HepG2 (cell line): ENCODE data around the gene SLC13A3. TPM values are rescaled to one million over a fixed set of nuclear protein-coding genes. Genes with fewer than 3 reads are reported as not detected.

Experiments used
- ATAC-seq: fragments of 200-7000 bp; cut with Tn5 transposase; 3 replicates; pipeline ENCODE4 v1.9.1; 2020; ENCODE audit warnings: mild to moderate bottlenecking, moderate library complexity
- BruUV-seq: library from RNA; stranded (reverse); fragments of 400-500 nt; replicated peaks from 2 replicates; lab custom pipeline; 2021; lab: Mats Ljungman, UMichigan
- CTCF ChIA-PET: fragments of 300-600 bp; formaldehyde crosslinking; extraction: SDS; loops from one replicate; lab custom pipeline; 2021; ENCODE audit warnings: low total read pairs, inconsistent platforms, low intra/inter-chr PET ratio; lab: Yijun Ruan, JAX
- POLR2A ChIA-PET: fragments of 350-600 bp; sonication (Branson Sonifier 250); formaldehyde crosslinking; loops from one replicate; lab custom pipeline; 2020; ENCODE audit warnings: antibody characterized with exemption, inconsistent platforms; lab: Yijun Ruan, JAX
- DNase-seq: peaks from one replicate; pipeline ENCODE4 v3.0.0-alpha.2; 2015; ENCODE audit warnings: low spot score
- FAIRE-seq: peaks from 3 replicates; lab custom pipeline; 2011; peaks lifted over from hg19 to GRCh38; lab: Jason Lieb, UNC
- H2AFZ ChIP-seq: one replicate; pipeline ENCODE4 v1.6.1; 2011; ENCODE audit warnings: low read length, inconsistent platforms
- H3K27ac ChIP-seq: fragments of 300-600 bp; 3 replicates; pipeline ENCODE4 v1.8.0; 2011; ENCODE audit warnings: mixed run types, mild to moderate bottlenecking, mixed read lengths, low read length, inconsistent platforms; ENCODE audit not compliant: insufficient read depth; ENCODE audit errors: extremely low read length
- H3K27me3 ChIP-seq, 2 experiments: fragments of 200-600 bp in 1 of 2; 2 replicates in 1 of 2; 3 replicates in 1 of 2; pipeline versions ENCODE4 v1.6.0 to v1.8.0; 2011; ENCODE audit warnings: low read length in 2 of 2, mild to moderate bottlenecking in 2 of 2, moderate library complexity in 2 of 2, inconsistent platforms in 1 of 2; ENCODE audit not compliant: insufficient read depth in 2 of 2, control insufficient read depth in 1 of 2
- H3K36me3 ChIP-seq, 2 experiments: fragments of 200-600 bp in 1 of 2; replicated peaks in 1 of 2; 2 replicates in 1 of 2; 3 replicates in 1 of 2; pipeline versions ENCODE4 v1.5.1 to v1.8.0; 2011; ENCODE audit warnings: low read length in 2 of 2, inconsistent platforms in 1 of 2; ENCODE audit not compliant: insufficient read depth in 2 of 2, control insufficient read depth in 1 of 2
- H3K4me1 ChIP-seq: 2 replicates; pipeline ENCODE4 v1.5.1; 2012; ENCODE audit warnings: low read length, inconsistent platforms; ENCODE audit not compliant: insufficient read depth
- H3K4me2 ChIP-seq: 2 replicates; pipeline ENCODE4 v1.6.0; 2011; ENCODE audit warnings: low read depth, low read length, inconsistent platforms
- H3K4me3 ChIP-seq, 3 experiments: fragments of 200-600 bp in 1 of 3; sonication (generic), shearing (Covaris generic) in 1 of 3; replicated peaks in 1 of 3; 2 replicates each; pipeline ENCODE4 v1.5.1; 2011 to 2016; ENCODE audit warnings: low read length in 3 of 3, inconsistent platforms in 2 of 3, low read depth in 2 of 3, mild to moderate bottlenecking in 2 of 3, control low read depth in 1 of 3, mixed read lengths in 1 of 3; ENCODE audit not compliant: insufficient read depth in 1 of 3
- H3K79me2 ChIP-seq: one replicate; pipeline ENCODE4 v1.6.1; 2011; ENCODE audit warnings: low read length, inconsistent platforms; ENCODE audit not compliant: insufficient read depth
- H3K9ac ChIP-seq: 2 replicates; pipeline ENCODE4 v1.6.0; 2011; ENCODE audit warnings: mild to moderate bottlenecking, low read depth, low read length, inconsistent platforms; ENCODE audit not compliant: insufficient read depth
- H3K9me3 ChIP-seq: 2 replicates; pipeline ENCODE4 v1.5.1; 2012; ENCODE audit warnings: mild to moderate bottlenecking, low read length
- H4K20me1 ChIP-seq: 2 replicates; pipeline ENCODE4 v1.6.0; 2011; ENCODE audit warnings: inconsistent platforms, mild to moderate bottlenecking, low read length, moderate library complexity; ENCODE audit not compliant: insufficient read depth
- RBM39 ChIP-seq: fragments of 200-400 bp; formaldehyde crosslinking; IDR thresholded peaks from one replicate; pipeline ENCODE4 v1.6.1; 2018; ENCODE audit warnings: antibody characterized with exemption, mild to moderate bottlenecking, low read depth, low read length; ENCODE audit not compliant: poor library complexity, severe bottlenecking
- ZNF263 ChIP-seq: sonication (generic); formaldehyde crosslinking; IDR thresholded peaks from 2 replicates; pipeline ENCODE4 v1.4.0; 2020; ENCODE audit warnings: missing genetic modification reagents
- WGBS: methylation state at CpG from one replicate; pipeline ENCODE4 v1.1.6; 2017; ENCODE audit warnings: low lambda C conversion rate; 5-methylcytosine and 5-hydroxymethylcytosine counted together
- in situ Hi-C: cut with HindIII; loops from 2 replicates; pipeline ENCODE4 v1.10.0; 2017; ENCODE audit warnings: low pct_unique_long_range_greater_than_20kb; ENCODE audit not compliant: extremely low pct_ligation_motif_present
- intact Hi-C: fragments of 100-400 bp; cut with micrococcal nuclease; formaldehyde crosslinking; loops from one replicate; pipeline ENCODE4 v1.10.0; 2022; ENCODE audit not compliant: unreplicated experiment
- polyA plus RNA-seq, 8 experiments: library from polyadenylated mRNA; depleted of rRNA in 3 of 8; stranded (reverse) in 7 of 8; unstranded in 1 of 8; fragments of >200 nt; fragmentation: Illumina TruSeq in 4 of 8; extraction: Trizol in 4 of 8; gene quantifications; 2 replicates each; pipeline versions ENCODE4 v1.2.1 to v1.2.3, GENCODE V29; 2011 to 2016; ENCODE audit warnings: low read depth in 4 of 8, missing spikeins in 1 of 8, mixed read lengths in 1 of 8; ENCODE audit not compliant: insufficient read depth in 1 of 8
- total RNA-seq, 5 experiments: library from RNA; depleted of rRNA; stranded (reverse); fragments of >200 nt; fragmentation: Illumina TruSeq; extraction: Trizol; gene quantifications; 2 replicates each; pipeline ENCODE4 v1.2.3, GENCODE V29; 2016; ENCODE audit warnings: low read depth in 1 of 5
- TF ChIP-seq, protein P1 (sequence below): sonication (generic); formaldehyde crosslinking; IDR thresholded peaks from 2 replicates; pipeline ENCODE4 v1.9.0; 2022; ENCODE audit warnings: low read depth, missing genetic modification reagents
- TF ChIP-seq, protein P2 (sequence below): sonication (generic); formaldehyde crosslinking; IDR thresholded peaks from 2 replicates; pipeline ENCODE4 v1.8.0; 2022; ENCODE audit warnings: low read depth, missing genetic modification reagents
- TF ChIP-seq, protein P3 (sequence below): sonication (generic); formaldehyde crosslinking; IDR thresholded peaks from 2 replicates; pipeline ENCODE4 v1.5.0; 2020; ENCODE audit warnings: mild to moderate bottlenecking, missing genetic modification reagents

Gene SLC13A3
- total and polyA plus RNA-seq, 2 of the 13 experiments (the other 11 are each of a cell fraction or from before 2014, with no cell fraction given): 66.5 to 76.0 TPM

DNA sequence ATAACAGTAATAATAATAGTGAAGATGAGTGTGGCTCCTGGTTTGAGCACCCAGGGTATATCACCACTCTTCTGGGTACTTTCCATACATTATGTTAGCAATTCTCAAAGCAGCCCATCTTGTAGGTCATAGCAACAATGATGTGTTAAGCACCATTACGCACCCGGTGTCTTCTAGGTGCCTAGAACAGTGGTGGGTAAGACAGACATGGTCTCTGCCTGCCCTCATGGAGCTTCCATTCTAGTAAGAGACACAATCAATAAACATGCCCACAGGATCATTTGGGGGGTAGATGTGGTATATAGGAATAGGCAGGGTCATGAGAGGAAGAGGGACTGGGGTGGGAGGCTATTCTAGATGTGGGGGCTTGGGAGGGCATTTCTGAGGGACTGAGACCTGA, 79.8 kb downstream of the SLC13A3 start (continued):
- TF ChIP-seq, protein P1, sequence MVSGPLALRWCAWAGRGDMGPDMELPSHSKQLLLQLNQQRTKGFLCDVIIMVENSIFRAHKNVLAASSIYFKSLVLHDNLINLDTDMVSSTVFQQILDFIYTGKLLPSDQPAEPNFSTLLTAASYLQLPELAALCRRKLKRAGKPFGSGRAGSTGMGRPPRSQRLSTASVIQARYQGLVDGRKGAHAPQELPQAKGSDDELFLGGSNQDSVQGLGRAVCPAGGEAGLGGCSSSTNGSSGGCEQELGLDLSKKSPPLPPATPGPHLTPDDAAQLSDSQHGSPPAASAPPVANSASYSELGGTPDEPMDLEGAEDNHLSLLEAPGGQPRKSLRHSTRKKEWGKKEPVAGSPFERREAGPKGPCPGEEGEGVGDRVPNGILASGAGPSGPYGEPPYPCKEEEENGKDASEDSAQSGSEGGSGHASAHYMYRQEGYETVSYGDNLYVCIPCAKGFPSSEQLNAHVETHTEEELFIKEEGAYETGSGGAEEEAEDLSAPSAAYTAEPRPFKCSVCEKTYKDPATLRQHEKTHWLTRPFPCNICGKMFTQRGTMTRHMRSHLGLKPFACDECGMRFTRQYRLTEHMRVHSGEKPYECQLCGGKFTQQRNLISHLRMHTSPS: no peak
- TF ChIP-seq, protein P2, sequence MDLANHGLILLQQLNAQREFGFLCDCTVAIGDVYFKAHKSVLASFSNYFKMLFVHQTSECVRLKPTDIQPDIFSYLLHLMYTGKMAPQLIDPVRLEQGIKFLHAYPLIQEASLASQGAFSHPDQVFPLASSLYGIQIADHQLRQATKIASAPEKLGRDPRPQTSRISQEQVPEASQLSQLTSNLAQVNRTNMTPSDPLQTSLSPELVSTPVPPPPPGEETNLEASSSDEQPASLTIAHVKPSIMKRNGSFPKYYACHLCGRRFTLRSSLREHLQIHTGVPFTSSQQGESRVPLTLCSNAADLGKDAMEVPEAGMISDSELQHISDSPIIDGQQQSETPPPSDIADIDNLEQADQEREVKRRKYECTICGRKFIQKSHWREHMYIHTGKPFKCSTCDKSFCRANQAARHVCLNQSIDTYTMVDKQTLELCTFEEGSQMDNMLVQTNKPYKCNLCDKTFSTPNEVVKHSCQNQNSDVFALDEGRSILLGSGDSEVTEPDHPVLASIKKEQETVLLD: no peak
- no peak for TF ChIP-seq ZNF263 (CRISPR knock-in tag)
- TF ChIP-seq, protein P3, sequence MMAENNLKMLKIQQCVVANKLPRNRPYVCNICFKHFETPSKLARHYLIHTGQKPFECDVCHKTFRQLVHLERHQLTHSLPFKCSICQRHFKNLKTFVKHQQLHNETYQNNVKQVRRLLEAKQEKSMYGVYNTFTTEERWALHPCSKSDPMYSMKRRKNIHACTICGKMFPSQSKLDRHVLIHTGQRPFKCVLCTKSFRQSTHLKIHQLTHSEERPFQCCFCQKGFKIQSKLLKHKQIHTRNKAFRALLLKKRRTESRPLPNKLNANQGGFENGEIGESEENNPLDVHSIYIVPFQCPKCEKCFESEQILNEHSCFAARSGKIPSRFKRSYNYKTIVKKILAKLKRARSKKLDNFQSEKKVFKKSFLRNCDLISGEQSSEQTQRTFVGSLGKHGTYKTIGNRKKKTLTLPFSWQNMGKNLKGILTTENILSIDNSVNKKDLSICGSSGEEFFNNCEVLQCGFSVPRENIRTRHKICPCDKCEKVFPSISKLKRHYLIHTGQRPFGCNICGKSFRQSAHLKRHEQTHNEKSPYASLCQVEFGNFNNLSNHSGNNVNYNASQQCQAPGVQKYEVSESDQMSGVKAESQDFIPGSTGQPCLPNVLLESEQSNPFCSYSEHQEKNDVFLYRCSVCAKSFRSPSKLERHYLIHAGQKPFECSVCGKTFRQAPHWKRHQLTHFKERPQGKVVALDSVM (CRISPR knock-in tag): no peak

DNA sequence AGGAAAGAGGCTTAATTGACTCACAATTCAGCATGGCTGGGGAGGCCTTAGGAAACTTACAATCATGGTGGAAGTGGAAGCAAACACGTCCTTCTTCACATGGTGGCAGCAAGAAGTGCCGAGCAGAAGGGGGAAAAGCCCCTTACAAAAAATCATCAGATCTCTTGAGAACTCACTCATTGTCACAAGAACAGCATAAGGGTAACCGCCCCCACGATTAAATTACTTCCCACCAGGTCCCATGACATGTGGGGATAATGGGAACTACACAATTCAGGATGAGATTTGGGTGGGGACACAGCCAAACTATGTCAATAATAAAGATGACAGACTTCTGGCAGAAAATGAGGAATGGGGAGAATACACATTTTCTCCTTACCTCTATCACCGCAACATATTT, 80.3 kb downstream of the SLC13A3 start:
- intact Hi-C loops: no loop called here
- H3K79me2 ChIP-seq: no peaks in the 10 kb centered on the region
- no peaks in the 10 kb centered on the region for H4K20me1 ChIP-seq
- no peak overlapping the region for H2AFZ ChIP-seq
- FAIRE-seq (no peak), DNase-seq (no peak), ATAC-seq (no peak)
- no peaks in the 10 kb centered on the region for H3K9me3 ChIP-seq
- H3K4me1 ChIP-seq: peaks cover 15% of the 10 kb centered on the region
- H3K27me3 ChIP-seq: no peaks in the 10 kb centered on the region
- POLR2A ChIA-PET: no interaction called here
- H3K4me2 ChIP-seq: no peak overlapping the region
- no TSS peak for BruUV-seq
- TF ChIP-seq RBM39: no peak
- TF ChIP-seq, all 625 proteins: peak for 0
- Histone ChIP-seq H3K9ac (no peak overlapping the region), H3K4me3 (no peak overlapping the region), H3K27ac (no peak overlapping the region), H3K36me3 (peaks cover 7 to 8% of the 10 kb centered on the region in 2 experiments; a peak in 3 of 5 replicates)
- 72% methylated on average over 5 of the region's 5 CpGs for WGBS
- CTCF ChIA-PET: no interaction called here
- in situ Hi-C loops: no loop called here
